GM04504 (cell line): ENCODE results near the gene BTNL8.
"Not testable (repeated sequence)": the region's sequence is repeated elsewhere in the genome, so short reads cannot be mapped to it uniquely, and the experiment has no call there.

Experiments
- DNase-seq: peaks from one replicate; pipeline ENCODE4 v3.0.0-alpha.2; 2012; ENCODE audit warnings: low read depth

The BTNL8 gene

GRCh38 chr5:180874804-180875582 lies 24.0 kb upstream of the BTNL8 start:
- no peak for DNase-seq

- no peak for DNase-seq
Observed at GRCh38 chr5:180875860-180876426, 23.0 kb upstream of the BTNL8 start.

- DNase-seq, result not testable (repeated sequence)
Observed at GRCh38 chr5:180885845-180886529, 13.0 kb upstream of the BTNL8 start.

- no peak for DNase-seq
Observed at GRCh38 chr5:180889381-180889780, 9.6 kb upstream of the BTNL8 start.

- DNase-seq, result not testable (repeated sequence)
Observed at GRCh38 chr5:180895330-180895729, 3.6 kb upstream of the BTNL8 start.

- no peak for DNase-seq
Observed at GRCh38 chr5:180900178-180900577, 1.2 kb downstream of the BTNL8 start.

- DNase-seq, result no peak
Observed at GRCh38 chr5:180901319-180902009, 2.5 kb downstream of the BTNL8 start.

GRCh38 chr5:180908400-180908799 lies 9.4 kb downstream of the BTNL8 start:
- no peak for DNase-seq

- no peak for DNase-seq
Observed at GRCh38 chr5:180908998-180909731, 10.2 kb downstream of the BTNL8 start.

- no peak for DNase-seq
Observed at GRCh38 chr5:180909782-180910181, 10.8 kb downstream of the BTNL8 start.

GRCh38 chr5:180910182-180910581 lies 11.2 kb downstream of the BTNL8 start:
- DNase-seq, result no peak

- DNase-seq, result no peak
Observed at GRCh38 chr5:180910735-180911134, 11.8 kb downstream of the BTNL8 start.

GRCh38 chr5:180914646-180915045 lies 15.7 kb downstream of the BTNL8 start:
- DNase-seq, result no peak

GRCh38 chr5:180915924-180916323 lies 17.0 kb downstream of the BTNL8 start:
- no peak for DNase-seq

- DNase-seq, result no peak
Observed at GRCh38 chr5:180918380-180918779, 19.4 kb downstream of the BTNL8 start.

GRCh38 chr5:180920710-180921109 lies 21.8 kb downstream of the BTNL8 start:
- DNase-seq, result no peak

- no peak for DNase-seq
Observed at GRCh38 chr5:180922932-180923331, 24.0 kb downstream of the BTNL8 start.

- DNase-seq, result no peak
Observed at GRCh38 chr5:180932660-180933059, 33.7 kb downstream of the BTNL8 start.

GRCh38 chr5:180935203-180935602 lies 36.2 kb downstream of the BTNL8 start:
- no peak for DNase-seq

- no peak for DNase-seq
Observed at GRCh38 chr5:180938294-180938693, 39.3 kb downstream of the BTNL8 start.

GRCh38 chr5:180950291-180950949 lies 51.5 kb downstream of the BTNL8 start:
- no peak for DNase-seq
